Fibroblast of pulmonary artery (primary cell): ENCODE measurements around the gene WDR26.

Source experiments
- DNase-seq: peaks from one replicate; pipeline ENCODE4 v3.0.0-alpha.2; 2010; ENCODE audit warnings: low read depth
- H3K4me3 ChIP-seq: replicated peaks from 2 replicates; pipeline ENCODE4 v1.5.1; 2011; ENCODE audit warnings: low read depth, mild to moderate bottlenecking, control low read depth, low read length, moderate library complexity
- CTCF ChIP-seq: IDR thresholded peaks from 2 replicates; pipeline ENCODE4 v1.5.1; 2011; ENCODE audit warnings: mild to moderate bottlenecking, control low read depth, low read length, inconsistent platforms; ENCODE audit errors: missing control alignments

WDR26 gene

GRCh38 chr1:224407571-224408293, 26.9 kb downstream of the WDR26 start:
- TF ChIP-seq CTCF = no peak
- no peak for DNase-seq
- no peak overlapping the region for H3K4me3 ChIP-seq

- no peak for DNase-seq
- H3K4me3 ChIP-seq = no peak overlapping the region
- TF ChIP-seq CTCF = no peak
Observed at GRCh38 chr1:224406216-224406615, 28.4 kb downstream of the WDR26 start.

- no peak for TF ChIP-seq CTCF
- no peak overlapping the region for H3K4me3 ChIP-seq
- no peak for DNase-seq
Observed at GRCh38 chr1:224405604-224405970, 29.0 kb downstream of the WDR26 start.

- no peak for TF ChIP-seq CTCF
Observed at GRCh38 chr1:224404916-224405603, 29.5 kb downstream of the WDR26 start.

GRCh38 chr1:224402472-224403036, 32.0 kb downstream of the WDR26 start:
- H3K4me3 ChIP-seq = no peak overlapping the region
- no peak for DNase-seq
- TF ChIP-seq CTCF = no peak

More at GRCh38 chr1:224404916-224405603, 29.5 kb downstream of the WDR26 start:
- no peak for DNase-seq
- no peak overlapping the region for H3K4me3 ChIP-seq

GRCh38 chr1:224399887-224400286, 34.7 kb downstream of the WDR26 start:
- DNase-seq = no peak
- H3K4me3 ChIP-seq = no peak overlapping the region
- no peak for TF ChIP-seq CTCF

- no peak overlapping the region for H3K4me3 ChIP-seq
- no peak for DNase-seq
- no peak for TF ChIP-seq CTCF
Observed at GRCh38 chr1:224393294-224393693, 41.3 kb downstream of the WDR26 start.
